GM19043 (cell line): ENCODE data around the gene CDCA7.
"Not testable (repeated sequence)": the region's sequence is repeated elsewhere in the genome, so short reads cannot be mapped to it uniquely, and the experiment has no call there.

Source experiments
- ATAC-seq: cut with Tn5 transposase; IDR thresholded peaks from one replicate; pipeline ENCODE4 v1.9.1; 2021; ENCODE audit warnings: low read depth; ENCODE audit not compliant: unreplicated experiment

CDCA7 gene

DNA sequence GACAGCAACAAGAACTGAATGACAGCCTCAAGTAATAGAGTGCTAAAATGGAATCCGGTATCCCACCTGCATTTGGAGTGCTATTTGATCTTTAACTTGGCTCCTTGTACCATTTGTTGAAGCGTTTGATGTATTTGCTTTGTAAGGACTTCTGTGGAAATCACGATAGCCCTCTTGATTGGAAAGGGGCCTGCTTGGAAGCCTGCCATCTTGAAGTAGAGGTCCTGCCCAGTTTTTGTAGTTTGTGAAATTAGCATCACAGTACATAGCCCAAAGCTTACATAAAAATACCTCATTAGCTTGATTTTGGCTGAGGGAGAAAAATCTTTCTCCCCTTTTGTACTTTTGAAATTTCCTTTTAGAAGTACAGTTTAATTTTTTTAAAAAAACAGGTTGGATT lies 2.7 kb downstream of the CDCA7 start:
- ATAC-seq = no peak

DNA sequence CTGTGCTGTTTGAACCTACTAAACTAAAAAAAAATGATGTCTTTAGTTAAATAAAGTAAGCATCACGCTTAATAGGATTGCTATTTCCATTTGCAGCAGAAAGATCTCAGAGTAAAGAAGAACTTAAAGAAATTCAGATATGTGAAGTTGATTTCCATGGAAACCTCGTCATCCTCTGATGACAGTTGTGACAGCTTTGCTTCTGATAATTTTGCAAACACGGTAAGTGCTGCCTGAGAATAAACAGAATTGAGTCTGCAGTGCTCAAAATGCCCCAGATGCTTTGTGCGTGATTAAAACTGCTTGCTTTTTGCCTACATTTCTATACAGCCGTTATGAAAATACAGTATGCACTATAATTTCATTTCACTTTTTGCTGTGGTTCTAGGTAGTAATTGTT lies 3.9 kb downstream of the CDCA7 start:
- no peak for ATAC-seq

DNA sequence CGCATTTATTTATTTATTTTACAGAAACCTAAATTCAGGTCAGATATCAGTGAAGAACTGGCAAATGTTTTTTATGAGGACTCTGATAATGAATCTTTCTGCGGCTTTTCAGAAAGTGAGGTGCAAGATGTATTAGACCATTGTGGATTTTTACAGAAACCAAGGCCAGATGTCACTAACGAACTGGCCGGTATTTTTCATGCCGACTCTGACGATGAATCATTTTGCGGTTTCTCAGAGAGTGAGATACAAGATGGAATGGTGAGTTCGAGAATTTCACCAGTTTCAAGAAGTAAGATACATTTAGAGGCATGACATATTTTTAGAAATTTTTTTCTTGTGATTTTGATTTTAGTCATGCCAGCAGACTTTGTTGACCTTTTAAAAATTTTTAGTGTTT lies 4.6 kb downstream of the CDCA7 start:
- no peak for ATAC-seq

DNA sequence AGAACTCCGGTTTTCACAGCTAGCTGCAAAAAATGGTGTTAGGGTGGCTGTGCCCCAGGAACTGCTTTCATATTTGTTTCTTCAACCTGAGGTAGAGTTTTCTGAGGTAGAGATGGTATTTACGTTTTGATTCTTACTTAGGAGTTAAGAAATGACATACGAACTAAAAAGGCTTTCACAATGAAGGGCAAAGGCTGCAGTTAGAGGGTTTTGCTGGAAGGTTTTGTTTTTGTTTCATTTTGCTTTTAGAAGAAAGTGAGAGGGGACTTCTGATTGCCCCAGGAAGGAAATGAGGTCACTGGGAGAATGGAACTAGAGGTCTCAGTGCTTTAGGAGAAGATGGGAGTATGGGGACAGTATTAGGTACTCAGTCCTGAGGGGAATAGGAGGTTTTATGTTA lies 15.5 kb downstream of the CDCA7 start:
- no peak for ATAC-seq

DNA sequence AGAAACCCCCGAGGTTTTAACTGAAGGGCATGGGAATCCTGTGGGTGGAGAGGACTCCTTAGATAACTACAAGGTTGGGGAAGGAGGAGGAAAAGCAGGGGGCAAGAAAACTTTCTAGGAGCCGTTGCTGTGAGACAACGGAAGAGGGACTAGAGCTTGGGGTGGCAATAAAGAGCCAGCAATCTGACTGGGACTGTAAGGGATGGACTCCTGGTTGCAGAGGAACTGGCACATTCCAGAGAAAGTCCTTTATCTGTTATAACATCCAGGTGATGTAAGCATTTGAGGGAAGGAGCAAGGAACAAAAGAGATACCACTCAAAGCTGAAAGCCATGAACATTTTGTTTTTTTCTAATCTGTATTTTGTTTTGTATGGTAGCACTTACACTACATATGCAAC lies 16.4 kb downstream of the CDCA7 start:
- ATAC-seq = no peak

DNA sequence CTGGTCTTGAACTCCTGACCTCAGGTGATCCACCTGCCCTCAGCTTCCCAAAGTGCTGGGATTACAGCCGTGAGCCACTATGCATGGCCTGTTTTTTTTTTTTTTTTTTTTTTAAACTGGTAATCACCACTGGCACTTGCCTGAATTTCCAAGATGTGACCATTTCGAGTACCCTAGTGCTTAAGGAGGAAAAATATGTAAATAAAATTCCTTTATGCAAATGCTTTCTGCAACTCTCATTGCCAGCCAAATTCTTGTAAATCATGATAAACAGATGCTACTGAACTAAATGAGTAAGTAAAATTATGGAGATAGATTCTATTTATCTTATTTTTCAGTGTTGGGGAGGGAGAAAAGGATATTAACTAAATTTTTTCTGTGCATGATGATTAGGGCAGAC lies 18.6 kb downstream of the CDCA7 start:
- ATAC-seq = no peak

DNA sequence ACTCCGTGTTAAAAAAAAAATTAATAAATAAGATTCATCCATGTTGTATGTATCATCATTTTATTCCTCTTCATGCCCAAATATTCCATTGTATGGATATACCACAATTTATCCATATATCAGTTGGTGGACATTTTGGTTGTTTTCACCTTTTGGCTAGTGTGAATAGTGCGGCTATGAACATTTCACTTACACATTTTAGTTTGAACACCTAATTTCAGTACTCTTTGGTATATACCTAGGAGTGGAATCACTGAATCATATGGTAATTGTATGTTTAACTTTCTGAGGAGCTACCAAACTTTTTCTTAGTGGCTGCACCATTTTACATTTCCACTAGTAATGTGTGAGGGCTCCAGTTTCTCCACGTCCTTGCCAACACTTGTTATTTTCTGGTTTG lies 20.0 kb downstream of the CDCA7 start:
- ATAC-seq = no peak

DNA sequence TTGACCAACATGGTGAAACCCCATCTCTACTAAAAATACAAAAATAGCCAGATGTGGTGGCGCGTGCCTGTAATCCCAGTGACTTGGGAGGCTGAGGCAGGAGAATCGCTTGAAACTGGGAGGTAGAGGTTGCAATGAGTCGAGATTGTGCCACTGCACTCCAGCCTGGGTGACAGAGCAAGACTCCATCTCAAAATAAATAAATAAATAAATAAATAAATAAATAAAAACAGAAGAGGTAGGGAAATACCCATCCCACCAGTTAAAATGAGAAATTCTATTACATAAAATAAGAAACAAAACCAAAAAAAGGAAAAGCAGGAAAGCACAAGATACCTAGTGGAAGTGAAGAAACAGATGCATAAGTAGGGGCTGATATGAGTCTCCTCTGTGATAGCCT lies 30.9 kb downstream of the CDCA7 start:
- not testable (repeated sequence) for ATAC-seq

DNA sequence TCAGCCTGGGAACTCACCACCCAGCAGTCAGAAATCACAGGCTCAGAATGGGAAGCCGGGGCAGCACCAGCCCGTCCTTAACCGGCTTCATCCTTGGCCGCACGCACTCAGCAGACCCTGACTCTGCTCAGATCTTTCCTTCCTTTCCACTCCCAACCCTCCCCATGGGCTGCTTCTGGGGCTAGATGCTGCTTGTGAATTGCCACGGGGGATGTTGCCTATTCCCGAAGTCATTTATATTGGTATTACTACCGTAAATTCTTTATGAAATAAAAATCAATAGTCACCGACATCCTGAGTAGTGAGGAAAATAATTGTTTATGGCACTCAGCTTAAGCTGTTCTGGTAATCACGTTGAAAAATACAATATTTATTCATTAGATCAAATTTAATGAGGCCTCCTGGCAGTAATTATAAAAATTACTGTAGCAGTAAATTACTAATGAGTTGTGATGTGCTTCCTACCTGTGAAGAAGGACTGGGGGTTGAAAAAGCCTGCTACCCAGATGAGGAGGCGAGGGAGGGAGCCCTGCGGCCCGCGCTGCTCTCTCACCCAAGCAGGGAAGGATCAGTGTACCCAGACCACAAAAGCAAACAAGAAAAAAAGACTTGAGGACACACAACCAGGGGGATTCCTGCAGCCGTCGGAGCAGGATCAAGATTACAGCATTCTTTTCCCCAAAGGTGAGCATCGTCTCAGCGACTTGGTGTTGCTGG lies 31.5 kb downstream of the CDCA7 start:
- no peak for ATAC-seq

DNA sequence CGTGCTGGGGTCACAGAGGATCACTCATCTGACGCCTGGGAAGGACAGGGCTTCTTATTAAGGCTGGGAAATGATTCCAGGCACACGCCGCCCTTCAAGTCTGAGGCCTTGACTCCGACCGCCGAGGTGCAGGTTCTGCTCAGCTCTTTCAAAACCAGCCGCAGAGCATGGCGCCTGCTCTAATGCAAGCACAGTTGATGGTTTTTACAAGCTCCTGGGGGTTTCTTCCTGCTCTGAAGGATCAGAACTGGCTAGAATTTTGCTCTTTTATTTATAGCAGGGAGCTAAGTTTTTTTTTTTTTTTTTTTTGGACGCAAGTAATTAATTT lies 32.0 kb downstream of the CDCA7 start:
- ATAC-seq = no peak

DNA sequence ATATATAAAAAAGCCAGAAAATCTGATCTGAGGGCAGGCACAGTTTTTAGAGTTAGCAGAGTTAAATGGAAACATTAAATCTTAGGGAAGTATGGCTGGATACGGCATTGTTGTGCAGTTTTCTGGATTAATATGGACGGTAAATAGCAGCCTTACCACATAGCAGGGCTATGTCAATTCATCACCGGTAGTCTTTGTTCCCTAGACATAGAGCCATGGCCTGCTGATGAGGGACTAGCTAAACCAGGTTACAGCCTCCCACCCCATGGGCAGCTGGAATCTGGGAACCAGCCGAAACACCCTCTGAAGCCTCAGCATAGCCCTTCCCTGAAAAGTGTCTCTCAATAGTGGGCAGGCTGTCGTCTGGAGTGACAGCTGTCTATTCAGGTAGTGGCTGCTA lies 32.4 kb downstream of the CDCA7 start:
- no peak for ATAC-seq

DNA sequence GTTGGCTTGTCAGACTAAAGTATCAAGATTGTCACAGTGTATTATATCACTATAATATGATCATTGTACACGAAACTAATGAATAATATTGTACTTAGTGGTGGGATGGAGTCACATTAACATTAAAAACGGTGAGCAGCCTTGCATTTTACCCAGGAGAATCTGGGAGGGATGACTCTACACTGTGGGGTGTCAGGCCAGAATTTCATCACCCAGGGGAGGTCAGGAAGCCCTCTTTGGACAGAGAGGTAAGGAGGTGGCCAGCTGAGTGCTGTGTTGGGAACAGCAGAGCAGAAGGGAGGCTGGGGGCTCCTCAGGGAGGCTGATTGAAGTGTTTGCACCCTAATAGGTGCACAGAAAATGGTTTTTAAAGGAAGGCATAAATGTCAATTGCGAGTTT lies 33.0 kb downstream of the CDCA7 start:
- no peak for ATAC-seq

DNA sequence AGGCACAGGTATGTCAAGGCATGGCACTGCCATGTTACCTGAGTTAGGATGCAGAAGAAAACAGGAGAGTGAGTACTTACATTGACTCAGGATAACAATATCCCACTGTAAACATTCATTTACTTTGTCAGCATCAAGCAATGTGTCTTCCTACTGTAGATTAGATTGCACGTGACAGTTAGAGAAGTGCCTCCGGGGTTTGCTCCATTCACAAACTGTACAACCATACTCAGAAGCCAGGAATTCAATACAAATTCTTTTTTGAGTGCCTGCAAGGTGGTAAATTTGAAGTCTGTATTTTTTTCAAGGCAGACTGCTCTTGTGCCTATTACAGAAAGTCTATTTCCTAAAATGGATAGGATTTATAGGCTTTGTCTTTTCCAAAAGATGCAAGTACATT lies 34.1 kb downstream of the CDCA7 start:
- ATAC-seq = no peak

DNA sequence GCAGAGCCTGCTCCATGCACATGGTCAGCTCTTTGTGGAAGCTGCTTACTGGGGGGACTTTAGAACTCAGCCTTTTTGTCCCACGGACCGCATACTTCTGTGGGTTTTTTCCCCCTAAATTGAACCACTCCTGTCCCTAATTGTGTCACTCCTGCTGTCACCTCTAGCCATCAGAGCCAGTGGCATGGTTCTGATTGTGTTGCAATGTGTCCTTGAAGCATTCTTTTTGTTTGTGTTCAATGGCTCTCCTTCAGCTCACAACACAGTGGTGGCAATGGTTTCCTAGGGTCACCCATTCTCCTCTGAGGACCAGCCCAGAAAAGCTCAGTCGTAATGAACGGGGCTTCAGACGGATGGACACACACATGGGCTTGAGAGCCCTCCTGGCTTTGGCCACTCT lies 35.4 kb downstream of the CDCA7 start:
- no peak for ATAC-seq

DNA sequence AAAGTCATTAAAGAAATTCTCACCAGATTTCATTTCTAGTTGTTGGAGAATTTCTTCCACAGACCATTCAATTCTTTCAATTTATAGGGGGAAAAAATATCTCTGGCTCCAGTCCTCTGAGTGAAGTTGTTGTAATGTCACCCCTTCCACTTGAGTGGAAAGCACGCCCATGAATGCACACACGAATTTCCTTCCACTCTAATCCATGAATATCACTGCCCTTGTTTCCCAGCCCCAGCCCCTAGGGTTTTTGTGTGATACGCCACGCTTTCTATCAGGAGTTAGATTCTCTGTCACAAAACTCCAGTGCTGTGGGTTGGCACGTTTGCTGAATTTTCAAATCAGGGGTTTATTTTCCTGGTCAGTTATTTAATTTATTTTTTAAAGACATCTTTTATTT lies 38.1 kb downstream of the CDCA7 start:
- no peak for ATAC-seq

DNA sequence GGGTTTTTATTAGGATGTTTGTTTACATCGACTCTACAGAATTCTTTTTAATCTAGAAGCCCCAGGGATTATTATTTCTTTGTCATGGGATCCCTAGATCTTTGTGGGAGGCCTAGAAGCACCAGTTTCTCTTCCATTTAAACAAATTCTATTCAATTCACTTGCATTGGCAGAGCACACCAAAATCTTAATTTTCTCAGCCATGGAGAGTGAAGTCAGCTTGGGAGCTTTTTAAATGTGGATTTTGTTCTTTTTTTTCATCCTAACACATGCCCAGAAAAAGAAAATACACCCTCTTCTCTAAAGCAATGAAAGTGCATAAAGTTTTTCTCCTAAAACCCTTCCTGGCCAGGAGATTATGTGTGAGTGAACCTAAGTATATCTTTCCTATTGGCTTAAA lies 38.5 kb downstream of the CDCA7 start:
- no peak for ATAC-seq

DNA sequence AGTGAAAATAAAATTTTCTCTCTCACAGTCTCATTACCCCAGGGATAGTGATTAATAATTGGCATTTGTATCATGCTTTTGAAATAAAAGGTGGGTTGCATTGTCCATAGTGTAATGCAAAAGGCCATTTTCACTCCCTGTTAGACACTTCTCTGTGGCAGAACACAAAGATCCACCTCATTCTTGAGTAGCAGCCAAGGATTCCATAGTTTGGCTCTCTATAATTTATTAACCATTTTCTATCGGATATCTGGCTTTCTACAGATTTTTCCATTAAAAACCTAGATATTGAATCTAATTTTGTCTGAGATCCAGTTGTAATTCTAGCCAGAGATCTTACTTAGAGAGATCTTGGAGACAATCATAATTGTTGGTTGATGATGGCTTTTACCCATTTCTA lies 39.0 kb downstream of the CDCA7 start:
- no peak for ATAC-seq

DNA sequence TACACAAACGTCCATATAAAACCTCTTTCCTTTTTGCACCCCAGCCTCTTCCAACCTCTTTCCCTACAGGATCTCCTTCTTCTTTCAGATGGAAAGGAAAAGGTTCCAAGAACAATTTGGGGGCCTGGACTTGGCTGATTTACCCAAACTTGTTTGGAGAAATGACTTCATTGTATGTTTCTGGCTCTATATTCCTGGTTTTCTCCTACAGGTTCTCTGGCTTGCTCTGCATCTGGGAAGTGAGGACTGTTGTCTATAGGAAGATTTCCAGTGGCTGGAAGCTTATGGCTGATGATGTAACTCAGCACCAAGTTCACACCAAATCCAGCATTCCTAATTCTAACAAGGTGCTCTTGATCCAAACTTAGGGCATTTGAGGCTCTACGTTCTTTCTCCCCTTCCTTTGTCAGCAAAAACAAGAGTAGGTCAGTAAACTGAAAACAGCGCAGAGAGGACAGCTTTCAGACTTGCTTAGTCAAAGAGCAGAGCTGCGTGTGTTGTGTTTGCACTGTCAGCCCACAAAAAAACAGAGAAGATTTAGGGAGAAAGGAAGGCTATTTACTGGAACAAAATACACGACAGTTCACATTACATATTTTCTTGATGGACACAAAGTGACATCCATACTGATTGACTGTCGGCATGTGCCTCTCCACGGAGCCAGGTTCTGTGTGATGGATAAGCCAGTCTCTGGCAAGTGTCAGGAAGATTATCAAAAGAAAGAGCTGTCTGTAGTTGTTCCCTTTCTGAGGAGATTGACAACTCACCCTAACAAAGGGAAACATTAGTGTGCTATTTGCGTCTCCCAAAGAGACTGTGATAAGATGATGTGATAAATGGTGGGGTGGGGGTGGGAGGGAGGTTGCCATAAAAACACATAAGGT lies 39.7 kb downstream of the CDCA7 start:
- ATAC-seq = no peak

DNA sequence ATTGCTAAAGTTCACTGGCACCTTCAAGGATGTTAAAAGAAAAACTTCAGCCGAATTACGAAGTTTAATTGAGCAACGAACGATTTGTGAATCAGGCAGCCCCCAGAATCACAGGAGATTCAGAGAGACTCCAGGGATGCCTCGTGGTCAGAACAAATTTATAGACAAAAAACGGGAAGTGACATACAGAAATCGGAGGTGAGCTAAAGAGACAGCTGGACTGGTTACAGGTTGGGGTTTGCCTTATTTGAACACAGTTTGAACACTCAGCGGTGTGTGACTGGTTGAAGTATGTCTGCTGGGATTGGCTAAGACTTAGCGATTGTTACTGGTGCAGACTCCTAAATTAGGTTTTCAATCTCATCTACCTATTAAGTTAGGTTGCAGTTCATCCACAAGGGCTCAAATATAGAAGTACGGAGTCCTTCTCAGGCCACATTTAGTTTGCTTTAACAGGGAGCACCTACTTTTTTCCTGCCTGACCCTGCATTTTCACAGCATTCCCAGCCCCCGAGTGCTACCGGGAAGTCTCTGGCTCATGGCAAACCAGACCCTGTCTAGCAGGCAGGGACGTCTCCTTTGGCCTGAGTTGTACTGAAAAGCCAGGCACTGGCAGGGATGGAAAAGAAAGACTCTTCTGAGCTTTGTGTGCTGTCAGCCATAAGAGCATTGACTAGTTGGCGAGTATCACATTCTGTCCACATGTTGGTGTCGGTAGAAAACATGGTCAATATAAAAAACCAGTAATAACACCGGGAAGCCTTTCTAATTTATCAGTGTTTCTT lies 41.1 kb downstream of the CDCA7 start:
- ATAC-seq = no peak

DNA sequence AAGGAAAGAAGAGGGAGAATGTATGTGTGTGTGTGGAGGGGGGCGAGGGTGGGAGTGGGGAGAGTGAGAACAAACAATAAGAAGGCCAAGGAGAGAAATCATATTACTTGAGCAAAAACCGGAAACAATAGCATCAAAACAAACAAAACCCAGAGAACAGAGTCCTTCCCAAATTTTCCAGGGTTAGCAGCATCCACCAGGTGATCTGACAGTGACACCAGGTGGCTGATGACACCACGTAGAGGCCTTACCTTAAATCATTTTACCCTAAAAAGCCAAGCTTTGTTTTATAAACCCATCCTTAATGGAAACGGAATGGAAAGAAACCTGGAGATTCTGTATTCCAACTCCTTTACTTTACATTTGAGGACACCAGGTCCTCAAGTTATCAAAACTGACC lies 42.9 kb downstream of the CDCA7 start:
- no peak for ATAC-seq

DNA sequence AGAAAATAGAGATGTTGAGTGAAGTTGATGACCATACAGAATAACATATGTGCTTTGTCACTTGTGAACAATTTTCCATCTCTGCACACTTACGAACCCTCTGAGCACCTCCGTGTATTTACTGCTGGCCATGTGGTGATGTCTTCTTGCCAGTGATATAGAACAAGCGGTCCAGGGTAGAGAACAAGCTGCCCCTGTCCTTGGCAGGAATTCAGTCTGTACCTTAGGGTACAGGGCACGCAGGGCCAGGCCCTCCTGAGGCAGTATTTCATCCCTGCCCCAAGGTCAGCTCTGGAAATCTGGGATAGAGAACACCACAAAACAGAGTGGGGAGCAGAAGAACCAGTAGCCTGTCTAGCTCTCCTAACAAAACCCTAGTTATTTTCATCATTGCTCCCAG lies 44.6 kb downstream of the CDCA7 start:
- ATAC-seq = no peak

DNA sequence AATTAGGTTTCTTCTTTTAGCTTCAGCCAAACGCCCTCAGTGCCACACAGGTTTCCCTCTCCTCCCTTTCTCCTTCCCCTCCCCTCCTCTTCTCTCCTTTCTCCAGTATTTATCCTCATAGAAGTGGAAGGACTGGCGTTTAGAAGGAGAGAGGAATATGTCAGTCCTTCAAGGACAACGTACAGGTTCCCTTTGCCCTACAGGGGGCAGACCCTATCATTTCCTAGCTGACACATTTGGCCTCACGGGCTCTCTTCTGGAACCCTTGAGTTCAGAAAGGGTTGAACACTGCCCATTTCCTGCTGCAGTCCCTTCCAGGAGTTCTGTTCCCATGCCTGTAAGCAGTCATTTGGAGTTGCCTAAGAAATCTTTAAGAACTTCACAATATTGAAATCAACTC lies 46.1 kb downstream of the CDCA7 start:
- ATAC-seq = no peak
